IPS-15b (cell line): ENCODE results near the gene THEMIS2.

ENCODE experiments used
- H3K27me3 ChIP-seq: one replicate; pipeline ENCODE4 v1.6.1; 2013; ENCODE audit warnings: low read length; ENCODE audit not compliant: control insufficient read depth, insufficient read depth
- H3K36me3 ChIP-seq: one replicate; pipeline ENCODE4 v1.6.1; 2013; ENCODE audit warnings: low read length; ENCODE audit not compliant: control insufficient read depth, insufficient read depth
- H3K4me1 ChIP-seq: one replicate; pipeline ENCODE4 v1.6.1; 2013; ENCODE audit warnings: mild to moderate bottlenecking, low read length; ENCODE audit not compliant: control insufficient read depth, insufficient read depth
- H3K4me3 ChIP-seq: one replicate; pipeline ENCODE4 v1.5.1; 2013; ENCODE audit warnings: low read depth, low read length
- H3K9ac ChIP-seq: one replicate; pipeline ENCODE4 v1.6.1; 2013; ENCODE audit warnings: low read depth, mild to moderate bottlenecking, low read length
- H3K9me3 ChIP-seq: one replicate; pipeline ENCODE4 v1.6.1; 2013; ENCODE audit warnings: mild to moderate bottlenecking, low read length; ENCODE audit not compliant: control insufficient read depth, insufficient read depth

THEMIS2 gene

DNA sequence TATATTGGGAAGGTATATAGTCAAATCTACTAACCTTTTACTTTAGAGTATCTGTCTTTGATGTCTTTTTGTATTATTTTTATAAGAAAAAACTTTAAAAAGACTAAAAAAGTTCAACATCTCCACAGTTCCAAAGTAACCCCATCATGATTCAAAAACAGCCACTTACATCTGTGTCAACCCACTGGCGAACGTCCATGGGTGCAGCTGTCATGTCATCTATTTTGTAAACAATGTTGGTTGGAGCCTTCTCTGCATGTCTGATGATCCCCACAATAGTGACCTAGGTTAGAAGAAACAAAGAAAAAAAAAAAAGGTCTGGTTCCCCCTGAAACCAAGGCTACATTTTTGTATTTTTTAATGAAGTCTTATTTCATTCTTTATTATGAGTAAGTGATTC, 34.4 kb downstream of the THEMIS2 start:
- Histone ChIP-seq H3K9me3 (no peaks in the 10 kb centered on the region), H3K4me1 (no peaks in the 10 kb centered on the region), H3K27me3 (no peaks in the 10 kb centered on the region), H3K4me3 (no peak overlapping the region), H3K9ac (no peak overlapping the region), H3K36me3 (peaks cover 28% of the 10 kb centered on the region)

DNA sequence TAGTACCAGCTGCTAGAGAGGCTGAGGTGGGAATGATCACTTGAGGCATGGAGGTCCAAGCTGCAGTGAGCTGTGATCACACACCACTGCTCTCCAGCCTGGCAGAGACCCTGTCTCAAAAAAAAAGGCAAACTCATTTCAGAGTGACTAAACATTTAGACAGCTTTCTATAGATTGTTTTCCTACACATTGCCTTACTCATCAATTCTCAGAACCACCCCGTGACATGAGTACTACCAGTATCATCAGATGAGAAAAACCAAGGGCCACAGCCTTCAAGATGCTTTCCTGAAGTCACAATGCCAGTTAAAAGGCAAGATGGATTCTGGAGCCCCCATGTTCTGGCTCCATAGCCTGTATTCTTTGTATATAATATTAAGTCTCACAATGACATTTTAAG, 40.1 kb downstream of the THEMIS2 start:
- Histone ChIP-seq H3K9ac (no peak overlapping the region), H3K36me3 (peaks cover 18% of the 10 kb centered on the region), H3K9me3 (peaks cover 3% of the 10 kb centered on the region), H3K27me3 (peaks cover 6% of the 10 kb centered on the region), H3K4me1 (no peaks in the 10 kb centered on the region), H3K4me3 (no peak overlapping the region)

GRCh38 chr1:27915082-27915575, 42.8 kb downstream of the THEMIS2 start:
- peaks cover 4% of the 10 kb centered on the region for H3K36me3 ChIP-seq
- peak overlapping the region; percentile 23 for H3K4me3 ChIP-seq
- peaks cover 6% of the 10 kb centered on the region for H3K27me3 ChIP-seq
- H3K9me3 ChIP-seq: peaks cover 3% of the 10 kb centered on the region
- no peaks in the 10 kb centered on the region for H3K4me1 ChIP-seq
- no peak overlapping the region for H3K9ac ChIP-seq

- H3K4me1 ChIP-seq: no peaks in the 10 kb centered on the region
- H3K36me3 ChIP-seq: no peaks in the 10 kb centered on the region
- H3K27me3 ChIP-seq: no peaks in the 10 kb centered on the region
- H3K9ac ChIP-seq: no peak overlapping the region
- no peak overlapping the region for H3K4me3 ChIP-seq
- no peaks in the 10 kb centered on the region for H3K9me3 ChIP-seq
Observed at GRCh38 chr1:27922272-27922671, 49.9 kb downstream of the THEMIS2 start.

DNA sequence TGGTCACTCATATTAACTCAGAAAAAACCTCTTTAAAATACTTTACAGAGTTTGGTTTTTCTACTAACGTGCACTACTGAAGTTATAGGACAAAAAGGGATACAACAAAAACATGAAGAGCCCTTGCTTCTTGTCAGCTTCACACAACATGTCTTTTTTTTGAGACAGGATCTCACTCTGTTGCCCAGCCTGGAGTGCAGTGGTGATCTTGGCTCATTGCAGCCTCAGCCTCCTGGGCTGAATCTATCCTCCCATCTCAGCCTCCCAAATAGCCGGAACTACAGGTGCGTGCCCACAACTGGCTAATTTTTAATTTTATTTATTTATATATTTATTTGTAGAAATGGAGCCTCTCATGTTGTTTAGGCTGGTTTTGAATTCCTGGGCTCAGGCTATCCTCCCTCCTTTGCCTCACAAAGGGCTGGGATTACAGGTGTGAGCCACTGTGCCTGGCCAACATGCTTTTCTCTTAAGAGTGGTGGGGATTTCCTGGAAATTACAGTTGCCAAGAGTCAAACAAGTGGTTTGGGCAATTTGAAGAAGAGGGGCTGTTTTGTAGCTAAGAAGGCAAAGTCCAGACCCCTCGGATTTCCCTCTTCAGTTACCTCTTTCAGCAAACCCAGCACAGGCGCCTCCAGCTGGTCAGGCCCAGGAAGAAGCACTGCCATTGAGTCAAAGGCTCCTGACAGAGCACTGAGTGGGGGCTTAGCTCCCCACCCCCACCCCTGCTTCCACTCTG, 56.0 kb downstream of the THEMIS2 start:
- Histone ChIP-seq H3K27me3 (no peaks in the 10 kb centered on the region), H3K9ac (no peak overlapping the region), H3K9me3 (no peaks in the 10 kb centered on the region), H3K4me1 (peaks cover 8% of the 10 kb centered on the region), H3K36me3 (no peaks in the 10 kb centered on the region), H3K4me3 (no peak overlapping the region)

- Histone ChIP-seq H3K4me1 (peaks cover 10% of the 10 kb centered on the region), H3K9ac (no peak overlapping the region), H3K4me3 (no peak overlapping the region), H3K36me3 (no peaks in the 10 kb centered on the region), H3K27me3 (no peaks in the 10 kb centered on the region), H3K9me3 (no peaks in the 10 kb centered on the region)
Observed at GRCh38 chr1:27931184-27931583, 58.8 kb downstream of the THEMIS2 start.

GRCh38 chr1:27931759-27932158, 59.4 kb downstream of the THEMIS2 start:
- Histone ChIP-seq H3K36me3 (no peaks in the 10 kb centered on the region), H3K27me3 (no peaks in the 10 kb centered on the region), H3K4me3 (no peak overlapping the region), H3K9ac (no peak overlapping the region), H3K9me3 (no peaks in the 10 kb centered on the region), H3K4me1 (peaks cover 10% of the 10 kb centered on the region)

DNA sequence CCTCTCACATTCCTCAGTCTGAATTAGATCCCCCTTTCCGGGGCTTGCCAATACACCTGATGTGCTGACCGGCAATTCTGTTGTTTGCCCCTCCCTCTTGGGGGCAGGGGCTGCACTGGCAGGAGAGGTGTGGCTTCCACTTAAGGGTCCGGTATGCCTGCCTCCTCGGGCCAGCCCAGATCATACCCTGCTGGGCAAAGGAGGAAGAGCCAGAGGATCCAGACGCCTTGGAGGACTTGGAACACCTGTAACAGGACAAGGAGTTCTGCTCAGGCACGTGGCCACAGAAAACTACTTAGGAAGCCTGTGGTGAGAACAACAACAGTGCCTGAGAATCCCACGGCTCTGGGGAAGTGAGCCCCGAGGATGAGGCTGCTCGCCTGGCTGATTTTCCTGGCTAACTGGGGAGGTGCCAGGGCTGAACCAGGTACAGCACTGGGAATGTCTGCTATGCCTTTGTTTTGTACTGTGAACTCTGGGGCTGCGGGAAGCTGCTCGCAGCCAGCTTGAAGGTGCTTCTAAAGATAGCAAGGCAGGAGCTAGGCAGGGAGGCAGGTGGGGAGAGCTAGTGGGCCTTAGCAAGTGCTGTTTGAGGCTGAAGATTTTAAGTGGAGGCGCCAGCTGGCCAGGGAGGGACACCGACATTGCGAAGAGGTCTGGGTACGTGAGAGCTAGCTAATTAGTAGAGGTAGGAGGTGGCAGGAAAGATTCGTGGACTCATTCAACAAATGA, 62.6 kb downstream of the THEMIS2 start, which contains the start of gene SMPDL3B:
Gene SMPDL3B, plus strand, starts transcription at position 183 of the 732 bp plus-strand sequence. Its CDS starts 184 bp downstream, at position 367.
- Histone ChIP-seq H3K4me3 (peak within 1 kb of the TSS; percentile 75), H3K27me3 (no peaks in the 10 kb centered on the region), H3K36me3 (no peaks in the 10 kb centered on the region), H3K9ac (peak within 1 kb of the TSS; percentile 70), H3K9me3 (no peaks in the 10 kb centered on the region), H3K4me1 (peaks cover 21% of the 10 kb centered on the region)

- H3K36me3 ChIP-seq: no peaks in the 10 kb centered on the region
- H3K9me3 ChIP-seq: no peaks in the 10 kb centered on the region
- no peak overlapping the region for H3K9ac ChIP-seq
- peak overlapping the region; percentile 75 for H3K4me3 ChIP-seq
- H3K4me1 ChIP-seq: peaks cover 21% of the 10 kb centered on the region
- H3K27me3 ChIP-seq: no peaks in the 10 kb centered on the region
Observed at GRCh38 chr1:27935721-27936120, 63.4 kb downstream of the THEMIS2 start.
